ENCODE data around the gene AIPL1.

AIPL1 gene

DNA sequence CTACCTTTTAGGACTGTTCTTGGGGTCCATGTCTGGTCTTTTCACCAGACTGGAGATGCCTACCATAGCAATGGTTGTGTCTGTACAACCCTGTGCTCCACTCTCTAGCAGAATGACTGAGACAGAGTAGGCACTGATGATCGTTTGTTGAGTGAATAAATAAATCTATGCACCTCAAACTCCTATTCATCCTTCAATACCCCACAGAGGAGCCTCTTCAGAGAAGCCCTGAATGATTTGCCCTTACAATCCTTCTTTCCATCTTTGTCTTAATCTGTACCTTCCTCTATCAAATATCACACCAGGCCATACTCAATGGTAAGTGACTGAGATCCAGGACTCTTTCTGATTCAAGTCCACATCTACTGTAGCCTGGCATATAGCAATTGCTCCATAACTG, 32.6 kb upstream of the AIPL1 start:
- DNase-seq (ENCODE audit: low read depth in 2 of 2): no peak

DNA sequence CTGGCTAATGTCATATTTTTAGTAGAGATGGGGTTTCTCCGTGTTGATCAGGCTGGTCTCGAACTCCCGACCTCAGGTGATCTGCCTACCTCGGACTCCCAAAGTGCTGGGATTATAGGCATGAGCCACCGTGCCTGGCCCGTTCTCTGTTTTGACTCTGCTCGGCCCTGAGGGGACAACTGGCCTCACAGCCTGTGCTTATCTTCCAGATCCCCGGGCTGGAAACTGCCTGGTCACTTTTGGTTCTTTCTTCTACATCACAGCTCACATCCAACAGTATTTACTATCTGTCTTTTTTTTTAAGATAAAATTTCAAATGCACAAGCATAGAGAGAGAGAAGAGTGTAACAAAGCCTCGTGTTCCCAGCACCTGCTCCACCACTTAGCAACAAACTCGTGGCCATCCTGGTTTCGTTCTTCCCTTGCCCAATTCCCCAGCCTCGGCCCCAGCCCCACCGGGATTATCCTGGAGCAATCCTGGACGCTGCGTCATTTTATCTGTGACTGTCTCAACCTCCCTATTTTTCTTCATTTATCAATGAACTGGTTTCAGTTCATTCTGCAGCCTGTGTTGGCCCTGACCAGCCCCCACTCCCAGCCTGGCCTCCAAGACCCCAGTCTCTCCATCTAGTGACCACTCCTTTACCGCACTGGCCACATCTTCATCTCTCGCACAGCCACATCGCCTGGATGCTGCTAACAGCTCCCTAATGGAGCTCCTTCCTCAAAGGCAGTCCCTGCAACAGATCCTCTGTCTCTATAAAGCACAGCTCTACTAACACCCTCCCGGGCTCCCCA, 30.5 kb upstream of the AIPL1 start:
- no peak for DNase-seq (ENCODE audit: low read depth in 2 of 2)

DNA sequence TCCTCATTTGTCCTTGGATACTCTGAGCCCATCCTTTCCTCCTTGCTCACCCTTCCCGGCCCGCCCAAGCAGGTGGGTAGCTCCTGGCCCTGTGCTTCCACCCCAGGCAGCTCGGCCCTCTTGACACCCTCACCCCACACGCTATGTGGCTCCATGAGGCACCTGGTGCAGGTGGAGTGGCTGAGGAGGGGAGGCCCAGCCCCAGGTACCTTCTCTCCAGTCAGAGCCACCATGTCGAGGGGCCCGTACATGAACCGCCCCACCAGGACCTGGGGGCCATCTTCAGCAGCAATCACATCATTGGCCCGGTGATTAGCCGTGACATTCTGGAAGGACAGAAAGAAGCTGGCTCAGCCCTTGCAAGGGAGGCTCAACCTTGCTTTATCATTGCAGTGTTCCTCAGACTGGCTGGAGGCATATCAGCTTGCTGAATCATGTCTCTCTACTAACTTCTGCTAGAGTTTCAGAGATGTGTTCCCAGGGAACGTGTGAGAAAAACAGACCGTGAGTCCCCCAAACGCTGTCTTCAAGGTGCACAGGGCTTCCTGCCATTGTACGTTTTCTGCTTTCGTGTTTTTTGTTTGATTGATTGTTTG, 29.6 kb upstream of the AIPL1 start:
- DNase-seq (ENCODE audit: low read depth in 2 of 2): no peak

DNA sequence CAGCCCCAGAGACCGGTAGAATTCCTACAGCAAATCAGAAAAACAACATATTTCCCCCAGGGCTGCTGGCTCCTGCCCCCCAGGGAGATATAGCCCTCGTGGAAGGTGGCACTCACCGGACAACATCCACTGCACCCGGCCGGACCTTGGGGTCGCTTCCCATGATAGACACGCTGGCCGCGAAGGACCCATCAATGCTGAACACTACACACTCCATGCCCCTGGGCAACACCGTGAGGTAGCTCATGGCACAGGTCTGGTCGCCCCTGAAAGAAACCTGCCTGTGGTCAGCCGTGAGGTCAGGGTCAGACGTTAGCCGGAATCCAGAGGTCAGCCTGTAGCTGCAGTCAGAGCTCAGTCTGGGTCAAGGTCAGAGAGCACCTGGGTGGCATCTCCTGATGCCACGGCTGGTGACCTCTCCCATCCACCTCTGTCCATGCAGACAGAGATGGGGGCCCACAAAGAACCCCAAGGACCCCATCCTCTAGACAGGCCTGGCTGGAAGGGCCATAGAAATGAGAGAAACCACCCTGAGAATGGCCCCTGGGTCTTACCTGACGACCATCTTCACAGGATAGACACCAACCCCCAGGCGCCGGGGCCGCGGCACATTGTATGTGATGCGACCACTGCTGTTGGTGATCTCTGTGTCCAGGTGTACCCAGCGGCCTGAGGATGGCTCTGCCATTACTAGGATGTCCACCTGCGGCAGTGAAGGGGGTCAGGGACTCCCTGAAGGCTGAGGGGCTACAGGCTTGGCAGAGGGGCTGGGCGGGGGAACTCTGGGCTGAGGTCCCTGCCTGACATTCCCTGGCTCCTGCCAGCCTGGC, 28.9 kb upstream of the AIPL1 start:
- no peak for DNase-seq (ENCODE audit: low read depth in 2 of 2)

DNA sequence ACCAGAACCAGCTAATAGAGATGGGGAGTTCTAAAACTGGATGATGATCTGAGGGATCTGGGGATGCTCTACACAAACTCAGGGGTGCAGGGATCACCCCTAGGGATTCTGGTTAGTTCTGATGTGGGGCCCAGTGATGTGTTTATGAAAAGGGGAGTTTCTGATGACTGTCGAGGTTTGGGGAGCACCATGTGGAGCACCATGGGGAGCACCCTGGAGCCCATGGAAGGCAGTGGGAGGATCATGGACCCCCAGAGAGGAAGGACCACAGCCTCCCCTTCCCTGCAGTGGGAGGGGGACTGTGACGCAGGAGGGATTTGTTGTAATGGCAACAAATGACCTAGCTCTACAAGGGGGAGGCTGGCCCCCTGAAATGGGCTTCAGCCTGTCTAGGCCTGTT, 27.8 kb upstream of the AIPL1 start:
- DNase-seq (ENCODE audit: low read depth in 2 of 2): no peak

DNA sequence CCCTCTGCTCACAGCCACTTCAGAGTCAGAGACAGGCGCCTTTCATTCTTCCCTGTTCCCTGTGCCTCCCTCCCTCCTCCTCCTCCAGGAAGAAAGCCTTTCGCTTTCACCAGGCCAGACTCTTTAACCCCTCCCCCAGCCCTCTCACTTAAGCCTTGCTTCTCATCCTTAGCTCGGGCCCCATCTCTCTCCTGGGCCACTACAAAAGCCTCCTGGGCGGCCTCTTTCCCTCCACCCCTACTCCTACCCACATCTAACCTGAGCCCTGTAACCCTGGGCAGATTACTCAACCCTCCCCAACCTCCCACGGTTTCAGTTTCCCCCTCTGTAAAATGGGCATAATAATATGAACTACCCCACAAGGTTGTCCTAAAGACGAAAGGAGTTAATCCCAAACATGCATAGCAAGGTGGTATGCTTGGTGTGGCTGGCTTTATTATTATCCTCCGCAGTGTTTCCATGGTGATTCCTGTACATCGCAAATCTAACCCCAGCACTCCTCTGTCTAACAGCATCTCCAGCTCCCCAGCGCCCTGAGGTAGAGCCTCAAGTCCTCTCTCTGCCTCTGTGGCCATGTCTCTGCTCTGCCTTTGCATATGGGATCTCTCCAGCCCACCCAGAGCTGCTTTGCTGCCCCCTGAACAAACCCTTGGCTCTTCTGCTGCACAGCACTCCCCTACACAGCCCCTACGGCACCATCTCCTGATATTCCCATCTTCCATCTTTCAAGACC, 27.0 kb upstream of the AIPL1 start:
- no peak for DNase-seq (ENCODE audit: low read depth in 2 of 2)

DNA sequence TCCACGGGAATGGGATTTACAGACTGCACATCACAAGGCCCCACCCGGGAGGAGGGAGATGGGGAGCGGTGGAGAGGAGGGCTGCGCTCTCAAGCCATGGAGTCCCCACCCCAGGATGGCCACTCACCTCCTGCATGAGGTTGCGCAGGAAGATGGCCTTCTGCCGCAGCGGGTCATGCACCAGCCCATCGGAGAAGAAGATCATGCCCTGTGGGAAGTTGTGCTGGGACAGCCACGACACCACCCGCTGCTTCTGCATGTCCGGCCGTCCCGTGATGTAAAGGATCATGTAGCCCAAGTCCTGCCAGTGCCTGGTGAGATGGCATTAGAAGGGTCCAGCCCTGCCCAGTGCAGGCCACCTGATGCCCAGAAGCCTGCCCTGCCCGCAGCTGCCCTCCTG, 26.3 kb upstream of the AIPL1 start:
- DNase-seq (ENCODE audit: low read depth in 2 of 2): no peak

DNA sequence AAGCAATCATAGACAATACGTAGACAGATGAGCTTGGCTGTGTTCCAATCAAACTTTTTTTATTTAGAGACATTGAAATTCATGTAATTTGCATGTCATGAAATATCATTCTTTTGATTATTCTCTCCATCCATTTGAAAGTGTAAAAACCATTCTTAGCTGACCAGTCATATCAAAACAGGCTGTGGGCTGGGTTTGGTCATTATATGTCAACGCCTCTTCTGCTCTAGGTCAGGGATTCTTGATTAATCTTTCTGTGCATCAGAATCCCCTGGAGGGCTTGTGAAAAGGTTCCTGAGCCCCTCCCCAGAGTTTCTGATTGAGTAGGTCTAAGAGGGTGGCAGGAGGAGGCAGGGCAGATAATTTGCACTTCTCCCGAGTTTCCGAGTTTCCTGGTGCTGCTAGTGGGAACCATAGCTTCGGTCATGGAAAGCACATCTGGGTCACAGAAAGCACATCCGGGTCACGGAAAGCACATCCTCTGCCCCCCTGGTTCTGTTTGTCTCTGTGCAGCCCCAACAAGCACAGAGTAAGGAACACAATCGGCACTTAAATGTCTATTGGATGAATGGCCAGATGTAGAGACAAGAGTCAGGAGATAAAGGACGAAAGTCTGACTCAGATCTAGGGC, 25.7 kb upstream of the AIPL1 start:
- DNase-seq (ENCODE audit: low read depth in 2 of 2): no peak

DNA sequence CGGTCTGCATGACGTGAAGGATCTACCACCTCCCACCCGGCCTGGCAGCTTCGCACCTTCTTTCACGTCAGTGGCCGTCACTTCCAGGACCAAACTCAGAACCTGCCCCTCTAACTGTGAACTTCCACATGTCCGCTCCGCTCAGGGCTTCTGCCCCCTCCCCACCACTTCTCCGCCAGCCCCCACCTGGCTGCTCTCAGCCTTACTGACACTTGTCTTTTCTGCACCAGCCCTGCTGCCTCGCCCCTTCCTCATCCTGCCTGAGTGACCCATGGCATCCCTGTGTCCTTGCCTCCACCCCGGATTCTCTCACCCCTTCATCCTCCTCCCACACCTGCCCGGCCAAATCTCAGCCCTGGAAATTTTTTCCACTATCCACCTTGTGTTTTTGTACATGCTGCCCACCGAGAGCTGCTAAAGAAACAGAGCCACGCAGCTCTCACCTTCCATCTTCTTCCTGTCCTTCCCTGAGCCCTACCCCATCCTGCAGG, 23.6 kb upstream of the AIPL1 start:
- no peak for DNase-seq (ENCODE audit: low read depth in 2 of 2)

DNA sequence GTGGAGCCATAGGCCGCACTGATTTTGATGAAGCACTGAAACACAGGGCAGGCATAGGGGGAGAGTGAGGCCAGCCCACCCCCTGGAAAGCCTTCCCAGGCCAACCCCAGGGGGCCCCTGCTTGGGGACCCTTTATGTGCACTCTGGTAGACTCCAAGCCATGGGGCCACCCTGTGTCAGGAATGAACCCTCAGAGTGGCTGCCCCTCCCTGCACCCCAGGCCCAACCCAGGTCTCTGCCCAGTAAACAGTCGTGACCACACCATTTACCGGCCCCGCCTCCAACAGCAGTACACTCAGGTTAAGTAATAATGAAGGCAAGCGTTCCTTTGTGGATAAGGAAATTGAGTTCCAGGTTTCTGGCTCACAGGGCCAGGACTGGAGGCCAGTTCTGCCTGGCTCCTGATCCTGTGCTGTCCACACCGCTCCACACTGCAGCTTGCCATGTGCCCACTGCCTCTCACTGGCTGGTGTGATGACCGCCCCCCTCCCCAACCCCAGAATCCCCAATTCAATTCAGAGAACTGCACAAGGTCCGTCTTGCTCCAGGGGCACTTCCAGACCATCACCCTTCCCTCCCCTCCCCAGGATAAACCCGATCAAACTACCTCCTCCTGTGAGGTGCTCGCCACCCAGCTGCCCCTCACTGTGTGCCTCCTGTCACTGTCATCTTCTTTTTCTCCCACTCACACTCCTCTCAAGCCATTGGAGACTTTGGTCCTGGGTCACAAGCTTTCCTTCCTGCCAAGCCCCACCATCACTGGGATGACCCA, 23.0 kb upstream of the AIPL1 start:
- no peak for DNase-seq (ENCODE audit: low read depth in 2 of 2)

DNA sequence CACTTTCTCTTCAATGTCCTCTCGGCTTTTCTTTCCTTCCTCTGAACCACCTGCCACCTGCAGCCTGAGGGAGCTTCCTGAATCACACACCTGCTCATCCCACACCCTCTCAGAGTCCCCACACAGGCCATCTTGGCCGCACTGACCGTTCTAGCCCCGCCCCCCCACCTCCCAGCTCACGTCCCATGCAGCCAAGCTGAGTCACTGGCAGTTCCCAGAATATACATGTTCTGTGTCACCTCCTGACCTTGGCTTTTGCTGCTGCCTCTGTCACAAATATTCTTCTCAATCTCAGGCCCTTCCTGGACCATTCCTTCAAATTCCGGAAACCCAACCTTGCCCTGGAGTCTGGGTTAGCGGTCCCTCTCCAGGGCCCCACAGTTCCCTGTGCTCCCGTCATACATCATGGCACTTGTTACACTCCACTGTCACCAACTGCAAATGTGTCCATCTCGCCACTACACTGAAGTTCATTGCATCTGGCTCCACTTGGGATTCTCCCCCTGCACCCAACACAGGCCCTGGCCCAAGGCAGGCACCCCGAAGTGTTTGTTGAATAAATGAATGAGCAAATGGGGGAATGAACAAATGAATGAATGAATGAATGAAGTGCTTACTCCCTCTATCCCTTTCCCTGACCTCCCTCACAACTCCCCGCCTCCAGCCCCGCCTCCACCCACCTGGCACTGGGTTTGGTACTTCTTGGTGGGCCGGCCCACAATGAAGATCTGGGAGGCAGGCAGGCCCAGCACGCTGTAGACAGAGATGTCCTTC, 22.2 kb upstream of the AIPL1 start:
- no peak for DNase-seq (ENCODE audit: low read depth in 2 of 2)

DNA sequence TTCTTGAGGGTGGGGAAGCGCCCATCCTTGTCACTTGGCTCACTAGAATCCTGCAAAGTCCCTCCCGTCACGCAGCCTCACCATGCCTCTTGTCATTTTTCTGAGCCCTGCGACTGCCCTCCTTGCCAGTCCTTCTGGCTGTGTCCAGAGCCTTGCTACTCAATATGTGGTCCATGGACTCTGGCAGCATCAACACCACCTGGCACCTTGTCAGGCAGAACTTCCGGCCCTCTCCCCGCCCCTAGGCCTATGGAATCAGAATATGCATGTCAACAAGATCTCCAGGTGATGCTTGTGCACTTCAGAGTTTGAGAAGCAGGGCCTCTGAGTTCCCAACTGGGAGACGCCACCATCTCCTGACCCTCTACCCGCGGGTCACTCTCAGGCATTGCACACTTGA, 21.4 kb upstream of the AIPL1 start:
- no peak for DNase-seq (ENCODE audit: low read depth in 2 of 2)

DNA sequence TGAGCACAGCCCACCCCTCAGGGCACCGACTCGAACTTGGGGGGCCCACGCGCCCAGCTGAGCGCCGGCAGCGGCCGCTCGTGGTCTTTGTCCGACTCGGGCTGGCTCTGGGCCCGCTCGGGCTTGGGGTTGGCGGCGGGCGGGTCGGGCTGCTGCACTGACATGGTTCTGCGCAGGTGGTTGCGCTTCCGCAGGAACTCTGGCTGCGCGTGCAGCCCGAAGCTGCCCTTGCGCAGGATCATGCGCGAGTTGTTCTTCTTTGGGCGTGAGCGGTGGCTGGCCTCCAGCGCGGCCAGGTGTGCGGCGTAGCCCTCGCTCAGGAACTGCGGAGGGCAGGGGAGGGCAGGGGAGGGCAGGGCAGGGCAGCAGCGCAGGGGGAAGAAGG, 20.4 kb upstream of the AIPL1 start:
- peak in 1 of 2 donors; percentile 17 for DNase-seq (ENCODE audit: low read depth in 2 of 2)

DNA sequence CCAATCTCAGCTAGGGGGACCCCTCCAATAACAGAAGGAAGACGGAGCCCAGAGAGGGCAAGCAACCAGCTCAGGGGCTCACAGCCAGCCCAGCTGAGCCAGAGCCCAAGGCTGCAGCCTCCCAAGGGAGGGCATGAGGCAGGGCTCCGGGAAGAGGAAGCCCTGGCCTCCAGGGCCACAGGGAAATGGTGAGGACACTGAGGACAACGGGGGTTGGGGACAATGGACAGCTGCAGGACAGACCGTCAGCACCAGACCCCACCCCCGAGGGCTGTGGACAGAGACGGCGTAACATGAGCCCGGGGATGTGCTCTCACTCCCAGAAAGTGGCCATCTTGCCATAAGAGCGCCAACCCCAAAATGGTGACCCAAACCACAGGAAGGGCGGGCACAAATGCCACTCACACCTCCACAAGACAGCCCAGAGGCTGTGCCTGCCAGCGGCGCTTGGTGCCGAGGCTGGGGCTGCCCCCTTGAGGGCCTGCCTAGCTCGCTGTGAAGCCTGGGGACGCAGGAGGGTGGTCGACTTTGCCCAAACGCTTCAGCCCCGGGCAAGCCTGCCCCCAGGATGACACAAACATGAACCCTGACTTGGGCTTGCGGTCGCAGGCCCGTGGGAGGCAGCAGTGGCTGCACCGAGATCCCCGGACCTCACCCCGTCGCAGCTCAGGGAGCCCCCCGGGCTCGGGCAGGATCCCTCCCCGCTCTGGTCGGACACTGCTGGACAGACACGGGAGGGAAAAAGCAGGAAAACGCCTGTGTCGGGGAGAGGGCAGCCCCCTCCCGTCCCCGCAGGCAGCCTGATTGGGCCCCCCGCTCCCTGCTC, 19.8 kb upstream of the AIPL1 start:
- DNase-seq (ENCODE audit: low read depth in 2 of 2): no peak

DNA sequence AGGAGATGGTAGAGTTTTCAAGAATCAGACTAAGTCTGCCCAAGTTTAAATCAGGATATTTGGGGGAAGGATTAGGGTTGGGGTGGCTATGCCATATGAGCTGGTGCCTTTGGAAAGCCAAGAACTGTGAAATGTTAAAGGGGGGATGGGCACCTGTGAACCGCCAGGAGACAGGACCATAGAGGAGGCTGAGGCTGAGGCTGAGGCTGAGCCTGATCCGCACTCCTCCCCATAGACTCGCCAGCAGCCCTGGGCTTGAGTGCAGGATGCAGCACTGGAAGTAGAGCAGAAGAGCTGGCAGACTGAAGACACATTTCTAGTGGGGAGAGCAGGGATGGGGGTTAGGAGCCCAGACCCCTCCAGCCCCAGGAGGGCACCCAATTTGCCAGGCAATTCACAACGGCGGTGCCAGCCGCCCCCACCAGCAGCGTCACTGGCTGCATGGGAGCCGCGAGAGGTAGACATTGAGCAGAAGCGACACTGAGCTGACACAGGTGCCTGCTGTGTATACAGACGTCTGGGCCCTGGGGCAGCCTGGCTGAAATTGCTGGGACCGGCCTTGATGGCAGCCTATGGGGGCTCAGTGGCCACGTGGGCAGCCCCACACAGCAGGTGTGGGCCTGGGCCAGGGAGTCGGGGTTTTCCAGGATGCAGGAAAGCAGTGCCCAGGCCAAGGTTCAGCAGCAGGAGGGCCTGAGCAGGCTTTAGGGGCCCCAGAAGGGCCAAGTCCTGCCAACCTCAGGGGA, 18.5 kb upstream of the AIPL1 start:
- no peak for DNase-seq (ENCODE audit: low read depth in 2 of 2)

DNA sequence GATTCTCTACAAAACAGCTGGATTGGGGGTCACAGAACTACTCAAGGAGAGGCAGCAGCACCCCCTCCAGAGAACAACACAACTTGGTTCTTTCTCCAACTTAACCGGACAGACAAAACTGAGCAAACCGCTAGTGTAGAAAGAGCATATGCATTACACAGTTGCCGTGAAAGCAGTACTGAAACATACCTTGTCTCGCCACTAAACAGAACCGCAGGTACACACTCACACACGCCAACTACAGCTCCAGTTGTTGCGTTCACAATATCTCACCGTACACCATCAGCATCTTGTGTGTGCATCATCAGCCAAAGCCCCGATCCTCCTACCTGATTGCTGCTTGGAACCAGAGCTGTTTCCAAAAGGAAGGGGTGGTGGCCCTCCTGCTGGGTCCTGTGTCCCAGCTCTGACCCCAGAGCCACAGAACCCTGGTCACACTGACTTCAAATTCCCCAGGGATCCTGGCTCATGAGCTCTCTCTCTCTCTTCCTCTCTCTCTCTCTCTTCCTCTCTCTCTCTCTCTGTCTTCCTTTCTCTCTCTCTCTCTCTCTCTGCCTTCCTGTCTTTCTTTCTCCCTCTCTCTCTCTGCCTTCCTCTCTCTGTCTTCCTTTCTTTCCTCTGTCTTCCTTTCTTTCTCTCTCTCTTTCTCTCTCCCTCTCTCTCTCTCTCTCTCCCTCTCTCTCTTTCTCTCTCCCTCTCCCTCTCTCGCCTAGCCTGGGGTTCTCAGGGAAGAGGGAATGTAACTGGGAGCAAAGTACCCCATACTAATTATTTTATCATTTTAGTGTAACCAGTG, 17.7 kb upstream of the AIPL1 start:
- no peak for DNase-seq (ENCODE audit: low read depth in 2 of 2)
